IMR-90 (cell line): ENCODE data around the gene CHM. TPM values are rescaled to one million over a fixed set of nuclear protein-coding genes. Genes with fewer than 3 reads are reported as not detected.

Source experiments
- ATAC-seq: fragments of 200-7000 bp; cut with Tn5 transposase; 2 replicates; pipeline ENCODE4 v1.9.1; 2020; ENCODE audit warnings: low read depth, mild to moderate bottlenecking, moderate library complexity
- BruUV-seq: library from RNA; stranded (reverse); fragments of 400-500 nt; replicated peaks from 2 replicates; lab custom pipeline; 2021; lab: Mats Ljungman, UMichigan
- CTCF ChIA-PET: fragments of 300-600 bp; formaldehyde crosslinking; extraction: SDS; loops from one replicate; lab custom pipeline; 2021; ENCODE audit warnings: antibody characterized with exemption; lab: Yijun Ruan, JAX
- POLR2A ChIA-PET: fragments of 300-600 bp; sonication (Branson Sonifier 250); formaldehyde crosslinking; loops from one replicate; lab custom pipeline; 2022; ENCODE audit warnings: antibody characterized with exemption; ENCODE audit not compliant: unreplicated experiment; lab: Charles Lee
- DNase-seq: peaks from one replicate; pipeline ENCODE4 v3.0.0; 2013
- H2AFZ ChIP-seq: replicated peaks from 2 replicates; pipeline ENCODE3; 2013; ENCODE audit warnings: low read length, mild to moderate bottlenecking; ENCODE audit not compliant: poor library complexity
- H2AK5ac ChIP-seq: 2 replicates; pipeline ENCODE4 v1.6.1; 2013; ENCODE audit warnings: low read depth, low read length, inconsistent platforms
- H2AK9ac ChIP-seq: replicated peaks from 2 replicates; pipeline ENCODE3; 2013; ENCODE audit warnings: mild to moderate bottlenecking, low read depth, low read length, moderate library complexity; ENCODE audit not compliant: poor library complexity
- H2BK120ac ChIP-seq: 2 replicates; pipeline ENCODE4 v1.6.1; 2013; ENCODE audit warnings: low read depth, low read length, inconsistent platforms
- H2BK15ac ChIP-seq: 3 replicates; pipeline ENCODE4 v1.6.1; 2013; ENCODE audit warnings: low read depth, low read length, inconsistent platforms
- H2BK20ac ChIP-seq: 2 replicates; pipeline ENCODE4 v1.6.1; 2013; ENCODE audit warnings: low read depth, mild to moderate bottlenecking, inconsistent platforms, low read length, moderate library complexity
- H2BK5ac ChIP-seq: 2 replicates; pipeline ENCODE4 v1.6.1; 2013; ENCODE audit warnings: mild to moderate bottlenecking, low read depth, low read length, inconsistent platforms; ENCODE audit not compliant: poor library complexity, severe bottlenecking
- H3K14ac ChIP-seq: replicated peaks from 2 replicates; pipeline ENCODE4 v1.6.1; 2013; ENCODE audit warnings: low read depth, low read length, inconsistent platforms
- H3K18ac ChIP-seq: 2 replicates; pipeline ENCODE4 v1.6.1; 2013; ENCODE audit warnings: low read depth, low read length, control low read depth
- H3K23ac ChIP-seq: 2 replicates; pipeline ENCODE4 v1.6.1; 2013; ENCODE audit warnings: low read depth, low read length, inconsistent platforms
- H3K27ac ChIP-seq: 2 replicates; pipeline ENCODE4 v1.5.1; 2013; ENCODE audit warnings: mild to moderate bottlenecking, control low read depth, low read length; ENCODE audit not compliant: insufficient read depth
- H3K27me3 ChIP-seq: 2 replicates; pipeline ENCODE4 v1.6.1; 2013; ENCODE audit warnings: low read length; ENCODE audit not compliant: control insufficient read depth, insufficient read depth
- H3K36me3 ChIP-seq: 2 replicates; pipeline ENCODE4 v1.6.1; 2013; ENCODE audit warnings: low read length, mixed read lengths; ENCODE audit not compliant: control insufficient read depth, insufficient read depth
- H3K4ac ChIP-seq: 2 replicates; pipeline ENCODE4 v1.6.1; 2013; ENCODE audit warnings: low read depth, low read length, inconsistent platforms
- H3K4me1 ChIP-seq: 2 replicates; pipeline ENCODE4 v1.6.1; 2013; ENCODE audit warnings: low read length, mixed read lengths; ENCODE audit not compliant: control insufficient read depth, insufficient read depth
- H3K4me2 ChIP-seq: 2 replicates; pipeline ENCODE4 v1.6.1; 2013; ENCODE audit warnings: low read depth, mild to moderate bottlenecking, control low read depth, low read length, moderate library complexity
- H3K4me3 ChIP-seq: 2 replicates; pipeline ENCODE4 v1.5.1; 2013; ENCODE audit warnings: low read depth, mild to moderate bottlenecking, control low read depth, low read length, moderate library complexity; ENCODE audit not compliant: insufficient read depth
- H3K56ac ChIP-seq: 2 replicates; pipeline ENCODE4 v1.6.1; 2013; ENCODE audit warnings: low read length, inconsistent platforms; ENCODE audit not compliant: insufficient read depth; ENCODE audit errors: extremely low read depth
- H3K79me1 ChIP-seq, 2 experiments: 2 replicates each; pipeline ENCODE4 v1.6.1; 2013; ENCODE audit warnings: low read length in 2 of 2, inconsistent platforms in 1 of 2, low read depth in 1 of 2
- H3K9ac ChIP-seq: 2 replicates; pipeline ENCODE4 v1.6.1; 2013; ENCODE audit warnings: low read depth, low read length, control low read depth
- H3K9me1 ChIP-seq: 2 replicates; pipeline ENCODE4 v1.6.1; 2013; ENCODE audit warnings: low read length, inconsistent platforms; ENCODE audit not compliant: insufficient read depth
- H3K9me3 ChIP-seq: 2 replicates; pipeline ENCODE4 v1.6.1; 2013; ENCODE audit warnings: low read length; ENCODE audit not compliant: control insufficient read depth, insufficient read depth
- H4K20me1 ChIP-seq: 2 replicates; pipeline ENCODE4 v1.6.1; 2013; ENCODE audit warnings: low read length, inconsistent platforms; ENCODE audit not compliant: insufficient read depth
- H4K5ac ChIP-seq: 2 replicates; pipeline ENCODE4 v1.6.1; 2013; ENCODE audit warnings: mild to moderate bottlenecking, low read depth, low read length, control low read depth
- H4K8ac ChIP-seq, 2 experiments: 2 replicates each; pipeline ENCODE4 v1.6.1; 2013; ENCODE audit warnings: low read depth in 2 of 2, low read length in 2 of 2, control low read depth in 1 of 2, inconsistent platforms in 1 of 2
- H4K91ac ChIP-seq: 2 replicates; pipeline ENCODE4 v1.6.1; 2013; ENCODE audit warnings: low read depth, low read length, inconsistent platforms; ENCODE audit not compliant: insufficient read depth
- BHLHE40 ChIP-seq: fragments of 150-350 bp; IDR thresholded peaks from 2 replicates; pipeline ENCODE4 v1.6.1; 2016; ENCODE audit warnings: mild to moderate bottlenecking, low read depth, low read length
- CEBPB ChIP-seq: IDR thresholded peaks from 2 replicates; pipeline ENCODE4 v1.6.1; 2012; ENCODE audit warnings: low read depth, low read length, improper control_type of control experiment
- CHD1 ChIP-seq: IDR thresholded peaks from 2 replicates; pipeline ENCODE4 v1.6.1; 2012; ENCODE audit warnings: low read depth, low read length, improper control_type of control experiment
- ELK1 ChIP-seq: fragments of 150-350 bp; IDR thresholded peaks from 2 replicates; pipeline ENCODE4 v1.6.1; 2016; ENCODE audit warnings: low read depth, mild to moderate bottlenecking, low read length, moderate library complexity, borderline replicate concordance
- FOS ChIP-seq: fragments of 150-350 bp; IDR thresholded peaks from 2 replicates; pipeline ENCODE4 v1.6.1; 2016; ENCODE audit warnings: low read depth, low read length
- MAFK ChIP-seq: IDR thresholded peaks from 2 replicates; pipeline ENCODE4 v1.6.1; 2012; ENCODE audit warnings: low read depth, low read length, improper control_type of control experiment
- MAZ ChIP-seq: IDR thresholded peaks from 2 replicates; pipeline ENCODE4 v1.6.1; 2012; ENCODE audit warnings: low read depth, mild to moderate bottlenecking, low read length, improper control_type of control experiment, moderate library complexity, borderline replicate concordance
- MXI1 ChIP-seq: IDR thresholded peaks from 2 replicates; pipeline ENCODE4 v1.6.1; 2012; ENCODE audit warnings: low read depth, mild to moderate bottlenecking, low read length, moderate library complexity, borderline replicate concordance
- NFE2L2 ChIP-seq: fragments of 150-350 bp; IDR thresholded peaks from 2 replicates; pipeline ENCODE4 v1.6.1; 2016; ENCODE audit warnings: low read depth, mild to moderate bottlenecking, low read length
- POLR2A ChIP-seq: IDR thresholded peaks from 2 replicates; pipeline ENCODE4 v1.6.1; 2012; ENCODE audit warnings: mild to moderate bottlenecking, low read depth, low read length
- RAD21 ChIP-seq: IDR thresholded peaks from 2 replicates; pipeline ENCODE4 v1.6.1; 2012; ENCODE audit warnings: low read length, improper control_type of control experiment
- RCOR1 ChIP-seq: IDR thresholded peaks from 2 replicates; pipeline ENCODE4 v1.6.1; 2012; ENCODE audit warnings: mild to moderate bottlenecking, low read length, improper control_type of control experiment; ENCODE audit not compliant: insufficient replicate concordance
- RFX5 ChIP-seq: IDR thresholded peaks from 2 replicates; pipeline ENCODE4 v1.8.0; 2012; ENCODE audit warnings: low read depth, mild to moderate bottlenecking, low read length, moderate library complexity
- SMC3 ChIP-seq: fragments of 150-350 bp; IDR thresholded peaks from 2 replicates; pipeline ENCODE4 v1.6.1; 2016; ENCODE audit warnings: low read depth, mild to moderate bottlenecking, antibody characterized with exemption, low read length, moderate library complexity
- WGBS, 2 experiments: methylation state at CpG; one replicate each; pipeline versions ENCODE4 v1.1.5 to v1.1.7; 2013; ENCODE audit warnings: missing lambda C conversion rate in 2 of 2; ENCODE audit not compliant: insufficient read length in 1 of 2; ENCODE audit errors: extremely low coverage in 2 of 2; 5-methylcytosine and 5-hydroxymethylcytosine counted together
- dilution Hi-C: fragments of 300-500 bp; cut with HindIII; formaldehyde crosslinking; loops from one replicate; pipeline ENCODE4 v1.14.3; 2018; ENCODE audit warnings: low sequenced_read_pairs; ENCODE audit not compliant: unreplicated experiment
- in situ Hi-C: fragments of 300-500 bp; cut with MboI; formaldehyde crosslinking; loops from 3 replicates; pipeline ENCODE4 v1.14.3; 2019; ENCODE audit warnings: low sequenced_read_pairs, inconsistent platforms, mixed read lengths
- intact Hi-C: fragments of 100-400 bp; cut with micrococcal nuclease; formaldehyde crosslinking; loops from 2 replicates; pipeline ENCODE4 v1.10.0; 2022
- polyA plus RNA-seq, 3 experiments: library from polyadenylated mRNA; depleted of rRNA; stranded (reverse); fragments of >200 nt; gene quantifications; 2 replicates each; pipeline ENCODE4 v1.2.3, GENCODE V29; 2012; ENCODE audit warnings: low replicate concordance in 1 of 3
- total RNA-seq: library from RNA; depleted of rRNA; stranded (reverse); fragments of >200 nt; gene quantifications from 2 replicates; pipeline ENCODE4 v1.2.3, GENCODE V29; 2012
- TF ChIP-seq, protein P1 (sequence below): conservative IDR thresholded peaks from 2 replicates; pipeline ENCODE4 v1.5.1; 2012; ENCODE audit warnings: mild to moderate bottlenecking, low read depth, low read length, improper control_type of control experiment
- TF ChIP-seq, protein P2 (sequence below): fragments of 150-350 bp; IDR thresholded peaks from 2 replicates; pipeline ENCODE4 v1.6.1; 2017; ENCODE audit warnings: mild to moderate bottlenecking, antibody characterized with exemption, low read length, low read depth

Gene CHM
- total and polyA plus RNA-seq, 2 of the 4 experiments (the other 2 are of a cell fraction), result 11.9 to 21.7 TPM

GRCh38 chrX:85903692-85904471 lies 143.5 kb downstream of the CHM start:
- H3K36me3 ChIP-seq, result 0 out of 2 replicates have a peak, but pooled peaks cover 1% of the 10 kb centered on the region
- no peak overlapping the region for H2BK5ac ChIP-seq
- in situ Hi-C loops (no loop called here), intact Hi-C loops (no loop called here), dilution Hi-C loops (no loop called here)
- no peaks in the 10 kb centered on the region for H3K79me1 ChIP-seq
- ATAC-seq, result no peak
- no peaks in the 10 kb centered on the region for H4K20me1 ChIP-seq
- no TSS peak for BruUV-seq
- H4K91ac ChIP-seq, result no peak overlapping the region
- H2BK20ac ChIP-seq, result no peak overlapping the region
- no peak overlapping the region for H3K4me3 ChIP-seq
- H2AFZ ChIP-seq, result no peak overlapping the region
- H2AK5ac ChIP-seq, result no peak overlapping the region
- H4K5ac ChIP-seq, result no peak overlapping the region
- no peak overlapping the region for H3K14ac ChIP-seq
- no peak overlapping the region for H3K9ac ChIP-seq
- DNase-seq, result no peak
- no peaks in the 10 kb centered on the region for H3K27me3 ChIP-seq
- H2BK15ac ChIP-seq, result no peak overlapping the region
- H3K23ac ChIP-seq, result no peak overlapping the region
- no peak overlapping the region for H3K4ac ChIP-seq
- 80% methylated on average over 1 of the region's 5 CpGs; no CpG with 5 or more reads in 1 of the 2 experiments for WGBS, 2 experiments
- ChIA-PET POLR2A (no interaction called here), CTCF (no interaction called here)
- no peak overlapping the region for H3K4me2 ChIP-seq
- H3K4me1 ChIP-seq, result no peaks in the 10 kb centered on the region
- no peaks in the 10 kb centered on the region for H3K9me1 ChIP-seq
- no peak overlapping the region for H2BK120ac ChIP-seq
- no peak overlapping the region for H2AK9ac ChIP-seq
- no peak overlapping the region for H3K56ac ChIP-seq
- no peak overlapping the region for H3K18ac ChIP-seq
- H3K9me3 ChIP-seq, result no peaks in the 10 kb centered on the region
- TF ChIP-seq CHD1, result no peak
- TF ChIP-seq POLR2A, result no peak
- TF ChIP-seq SMC3, result no peak
- TF ChIP-seq NFE2L2, result no peak
- TF ChIP-seq MAZ, result no peak
- TF ChIP-seq, protein P1, sequence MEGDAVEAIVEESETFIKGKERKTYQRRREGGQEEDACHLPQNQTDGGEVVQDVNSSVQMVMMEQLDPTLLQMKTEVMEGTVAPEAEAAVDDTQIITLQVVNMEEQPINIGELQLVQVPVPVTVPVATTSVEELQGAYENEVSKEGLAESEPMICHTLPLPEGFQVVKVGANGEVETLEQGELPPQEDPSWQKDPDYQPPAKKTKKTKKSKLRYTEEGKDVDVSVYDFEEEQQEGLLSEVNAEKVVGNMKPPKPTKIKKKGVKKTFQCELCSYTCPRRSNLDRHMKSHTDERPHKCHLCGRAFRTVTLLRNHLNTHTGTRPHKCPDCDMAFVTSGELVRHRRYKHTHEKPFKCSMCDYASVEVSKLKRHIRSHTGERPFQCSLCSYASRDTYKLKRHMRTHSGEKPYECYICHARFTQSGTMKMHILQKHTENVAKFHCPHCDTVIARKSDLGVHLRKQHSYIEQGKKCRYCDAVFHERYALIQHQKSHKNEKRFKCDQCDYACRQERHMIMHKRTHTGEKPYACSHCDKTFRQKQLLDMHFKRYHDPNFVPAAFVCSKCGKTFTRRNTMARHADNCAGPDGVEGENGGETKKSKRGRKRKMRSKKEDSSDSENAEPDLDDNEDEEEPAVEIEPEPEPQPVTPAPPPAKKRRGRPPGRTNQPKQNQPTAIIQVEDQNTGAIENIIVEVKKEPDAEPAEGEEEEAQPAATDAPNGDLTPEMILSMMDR, result no peak
- TF ChIP-seq RCOR1, result no peak
- no peak for TF ChIP-seq FOS
- no peak for TF ChIP-seq ELK1
- TF ChIP-seq RFX5, result no peak
- no peak for TF ChIP-seq RAD21
- TF ChIP-seq BHLHE40, result no peak
- no peak for TF ChIP-seq MAFK
- TF ChIP-seq, protein P2, sequence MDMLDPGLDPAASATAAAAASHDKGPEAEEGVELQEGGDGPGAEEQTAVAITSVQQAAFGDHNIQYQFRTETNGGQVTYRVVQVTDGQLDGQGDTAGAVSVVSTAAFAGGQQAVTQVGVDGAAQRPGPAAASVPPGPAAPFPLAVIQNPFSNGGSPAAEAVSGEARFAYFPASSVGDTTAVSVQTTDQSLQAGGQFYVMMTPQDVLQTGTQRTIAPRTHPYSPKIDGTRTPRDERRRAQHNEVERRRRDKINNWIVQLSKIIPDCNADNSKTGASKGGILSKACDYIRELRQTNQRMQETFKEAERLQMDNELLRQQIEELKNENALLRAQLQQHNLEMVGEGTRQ, result no peak
- no peak for TF ChIP-seq MXI1
- no peak for TF ChIP-seq CEBPB
- no peak overlapping the region for H3K27ac ChIP-seq
- H4K8ac ChIP-seq, result no peak overlapping the region
